Measurements from ENCODE around the gene CC2D2A.

The CC2D2A gene

GRCh38 chr4:15469402-15470127 is at the start of gene CC2D2A:
TSS of gene CC2D2A (plus strand) at chr4:15469882. CDS start at chr4:15475933, 6,051 bp downstream.
- no peak for DNase-seq (ENCODE audit: low spot score)

- no peak for DNase-seq (ENCODE audit: low spot score)
Observed at GRCh38 chr4:15420642-15421041, 49.0 kb upstream of the CC2D2A start.

GRCh38 chr4:15423285-15423711 is 46.4 kb upstream of the CC2D2A start:
- peak; percentile 31 for DNase-seq (ENCODE audit: low spot score)

GRCh38 chr4:15425520-15425919 is 44.2 kb upstream of the CC2D2A start:
- DNase-seq (ENCODE audit: low spot score): peak; percentile 37

GRCh38 chr4:15427161-15427560 is 42.5 kb upstream of the CC2D2A start:
- DNase-seq (ENCODE audit: low spot score): no peak

GRCh38 chr4:15427701-15428100 is 42.0 kb upstream of the CC2D2A start, which contains the start of gene C1QTNF7:
TSS of gene C1QTNF7 (plus strand) at chr4:15428033. CDS start at chr4:15435744, 7,711 bp downstream.
- DNase-seq (ENCODE audit: low spot score): no peak

- DNase-seq (ENCODE audit: low spot score): no peak
Observed at GRCh38 chr4:15428611-15429010, 41.1 kb upstream of the CC2D2A start.

- no peak for DNase-seq (ENCODE audit: low spot score)
Observed at GRCh38 chr4:15434091-15434490, 35.6 kb upstream of the CC2D2A start.

GRCh38 chr4:15434676-15435075 is 35.0 kb upstream of the CC2D2A start:
- DNase-seq (ENCODE audit: low spot score): no peak

GRCh38 chr4:15436513-15436912 is 33.2 kb upstream of the CC2D2A start:
- no peak for DNase-seq (ENCODE audit: low spot score)

GRCh38 chr4:15438939-15439524 is 30.6 kb upstream of the CC2D2A start:
- no peak for DNase-seq (ENCODE audit: low spot score)

- no peak for DNase-seq (ENCODE audit: low spot score)
Observed at GRCh38 chr4:15443371-15444160, 26.1 kb upstream of the CC2D2A start.

- DNase-seq (ENCODE audit: low spot score): no peak
Observed at GRCh38 chr4:15444276-15444675, 25.4 kb upstream of the CC2D2A start.

- no peak for DNase-seq (ENCODE audit: low spot score)
Observed at GRCh38 chr4:15444879-15445547, 24.7 kb upstream of the CC2D2A start.

GRCh38 chr4:15451181-15451865 is 18.4 kb upstream of the CC2D2A start:
- DNase-seq (ENCODE audit: low spot score): no peak

GRCh38 chr4:15451866-15452765 is 17.6 kb upstream of the CC2D2A start:
- no peak for DNase-seq (ENCODE audit: low spot score)

- no peak for DNase-seq (ENCODE audit: low spot score)
Observed at GRCh38 chr4:15455290-15455689, 14.4 kb upstream of the CC2D2A start.

GRCh38 chr4:15457406-15458201 is 12.1 kb upstream of the CC2D2A start:
- peak; percentile 48 for DNase-seq (ENCODE audit: low spot score)

- no peak for DNase-seq (ENCODE audit: low spot score)
Observed at GRCh38 chr4:15458616-15459015, 11.1 kb upstream of the CC2D2A start.

GRCh38 chr4:15459706-15460105 is 10.0 kb upstream of the CC2D2A start:
- DNase-seq (ENCODE audit: low spot score): no peak

Measured in activated CD4-positive, alpha-beta T cell treated with anti-CD3 and anti-CD28 coated beads, Interleukin-2, Interleukin-4, amounts not matched to agents 100 ng/mL and 50 ng/mL, durations not matched to agents 16 hours and 8 hours (primary cell).